Mucosa of descending colon (tissue), 3 donors: ENCODE measurements around the gene ZNF217. TPM values are rescaled to one million over a fixed set of nuclear protein-coding genes. Genes with fewer than 3 reads are reported as not detected.
"Not testable (repeated sequence)": the region's sequence is repeated elsewhere in the genome, so short reads cannot be mapped to it uniquely, and the experiment has no call there.

Source experiments
- ATAC-seq: fragments of 200-7000 bp; cut with Tn5 transposase; one replicate; pipeline ENCODE4 v1.9.1; 2020; ENCODE audit warnings: mild to moderate bottlenecking, moderate library complexity
- DNase-seq, 3 donors: peaks; one replicate each; pipeline ENCODE4 v3.0.0-alpha.2; 2020
- H3K36me3 ChIP-seq: fragments of 200-600 bp; one replicate; pipeline ENCODE4 v1.8.0; 2021; ENCODE audit warnings: low read depth, mild to moderate bottlenecking
- H3K4me1 ChIP-seq: fragments of 200-600 bp; one replicate; pipeline ENCODE4 v1.8.0; 2021; ENCODE audit warnings: low read depth, mild to moderate bottlenecking
- H3K4me3 ChIP-seq: fragments of 200-600 bp; one replicate; pipeline ENCODE4 v1.8.0; 2021; ENCODE audit warnings: mild to moderate bottlenecking
- H3K9me3 ChIP-seq: fragments of 200-600 bp; one replicate; pipeline ENCODE4 v1.8.0; 2021; ENCODE audit warnings: mild to moderate bottlenecking
- CTCF ChIP-seq: fragments of 200-600 bp; IDR thresholded peaks from one replicate; pipeline ENCODE4 v1.8.0; 2022; ENCODE audit warnings: antibody characterized with exemption, mild to moderate bottlenecking
- intact Hi-C, 2 donors: fragments of 100-400 bp; cut with DNase I in 1 of 2; cut with micrococcal nuclease in 1 of 2; formaldehyde crosslinking; loops; one replicate each; pipeline versions ENCODE4 v1.11.0 to v1.11.1; 2022; cut with DNase I, micrococcal nuclease
- total RNA-seq, 3 donors: library from RNA; stranded (reverse); fragmentation: NEBNext Ultra II Directional in 2 of 3; extraction: Animal tissue kit (Norgen Biotek cat#: 25700) in 2 of 3; gene quantifications; one replicate each; pipeline versions ENCODE4 v1.2.1 to v1.2.4, GENCODE V29; 2021 to 2023
- donor health status: DM: no; HTN: no; CAD: no; lungs with moderate emphysema.
- donor health status: DM: no; HTN: no; CAD: no.
- donor health status: DM: no; HTN: yes; CAD: no.

The ZNF217 gene
- total RNA-seq, 3 donors from 2014 or later, result 38.9 to 79.8 (median 78.2) TPM

DNA sequence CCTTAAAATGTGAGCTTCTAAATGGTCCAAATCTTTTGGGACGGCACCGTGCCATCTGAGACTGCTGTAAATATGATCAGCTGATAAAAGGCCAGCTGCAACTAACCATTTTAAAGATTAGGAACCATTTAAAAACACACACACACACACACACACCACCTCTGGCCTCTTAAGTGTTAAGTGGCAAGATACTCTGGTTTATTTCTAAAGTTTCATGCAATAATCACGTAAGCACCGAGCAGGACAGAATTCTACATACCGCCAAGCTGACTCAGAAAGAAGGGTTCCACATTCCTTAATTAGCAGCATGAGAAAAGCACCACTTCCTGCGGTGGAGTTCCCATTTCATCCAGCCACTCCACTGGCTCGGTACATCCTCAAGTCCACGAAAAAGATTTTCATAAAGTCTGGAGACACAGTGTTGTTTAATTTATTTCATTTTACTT, 17.8 kb upstream of the ZNF217 start:
- no peak for TF ChIP-seq CTCF
- DNase-seq (no peak), ATAC-seq (peak; percentile 34)
- Histone ChIP-seq H3K9me3 (no peaks in the 10 kb centered on the region), H3K4me1 (peaks cover 13% of the 10 kb centered on the region), H3K4me3 (no peak overlapping the region), H3K36me3 (no peaks in the 10 kb centered on the region)
- intact Hi-C loops, result no loop called here

- ATAC-seq, result peak; percentile 77
- intact Hi-C loops, result no loop called here
- Histone ChIP-seq H3K9me3 (no peaks in the 10 kb centered on the region), H3K36me3 (no peaks in the 10 kb centered on the region), H3K4me3 (no peak overlapping the region), H3K4me1 (peaks cover 13% of the 10 kb centered on the region)
- DNase-seq, result peak; percentile 74 to 82 (median 76)
- TF ChIP-seq CTCF, result no peak
Measured at GRCh38 chr20:53609491-53610445, 16.1 kb upstream of the ZNF217 start.

GRCh38 chr20:53608456-53609452, 15.1 kb upstream of the ZNF217 start:
- TF ChIP-seq CTCF, result no peak
- ATAC-seq, result peak; percentile 63
- DNase-seq, result peak in 2 of 3 donors; percentile 60 to 76
- Histone ChIP-seq H3K4me1 (peaks cover 13% of the 10 kb centered on the region), H3K4me3 (no peak overlapping the region), H3K9me3 (no peaks in the 10 kb centered on the region), H3K36me3 (no peaks in the 10 kb centered on the region)
- intact Hi-C loops, result no loop called here

DNA sequence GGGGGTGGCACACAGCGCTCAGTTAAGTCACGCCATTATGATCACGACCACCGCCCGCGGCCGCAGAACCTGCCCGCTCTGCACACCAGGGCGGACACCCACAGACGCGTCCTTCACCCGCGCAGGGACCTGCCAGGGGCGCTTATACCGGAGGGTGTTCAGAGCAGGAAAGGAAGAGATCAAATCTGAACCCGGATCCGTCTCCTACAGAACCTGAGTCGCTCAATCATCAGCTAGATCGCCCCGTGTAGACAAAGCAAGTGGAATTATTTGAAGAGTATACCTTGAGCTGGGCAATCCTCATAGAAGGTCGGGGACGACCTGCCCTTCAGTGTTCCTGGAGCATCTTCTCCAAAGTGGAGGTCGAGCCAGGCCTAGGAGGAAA, 14.4 kb upstream of the ZNF217 start:
- no peak for TF ChIP-seq CTCF
- intact Hi-C loops, result no loop called here
- Histone ChIP-seq H3K4me3 (no peak overlapping the region), H3K36me3 (no peaks in the 10 kb centered on the region), H3K4me1 (peaks cover 13% of the 10 kb centered on the region), H3K9me3 (no peaks in the 10 kb centered on the region)
- peak in 1 of 3 donors; percentile 66 for DNase-seq
- no peak for ATAC-seq

- no peaks in the 10 kb centered on the region for H3K9me3 ChIP-seq
- intact Hi-C loops, result no loop called here
- peaks cover 9% of the 10 kb centered on the region for H3K4me1 ChIP-seq
- no peaks in the 10 kb centered on the region for H3K36me3 ChIP-seq
- ATAC-seq (no peak), DNase-seq (no peak)
- TF ChIP-seq CTCF, result no peak
- H3K4me3 ChIP-seq, result no peak overlapping the region
Measured at GRCh38 chr20:53606364-53606985, 12.8 kb upstream of the ZNF217 start.

DNA sequence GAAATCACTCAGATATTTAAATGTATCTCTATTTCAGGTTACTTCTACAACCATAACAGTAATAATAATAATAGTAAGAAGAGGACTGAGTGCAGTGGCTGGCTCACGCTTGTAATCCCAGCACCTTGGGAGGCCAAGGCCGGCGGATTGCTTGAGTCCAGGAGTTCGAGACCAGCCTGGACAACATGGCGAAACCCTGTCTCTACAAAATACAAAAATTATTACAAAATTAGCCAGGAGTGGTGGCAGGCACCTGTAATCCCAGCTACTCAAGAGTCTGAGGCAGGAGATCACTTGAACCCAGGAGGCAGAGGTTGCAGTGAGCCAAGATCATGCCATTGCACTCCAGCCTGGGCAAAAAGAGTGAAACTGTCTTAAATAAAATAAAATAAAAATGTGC, 11.8 kb upstream of the ZNF217 start:
- H3K4me1 ChIP-seq, H3K36me3 ChIP-seq, DNase-seq, H3K9me3 ChIP-seq, ATAC-seq, intact Hi-C loops, H3K4me3 ChIP-seq: not testable (repeated sequence)

DNA sequence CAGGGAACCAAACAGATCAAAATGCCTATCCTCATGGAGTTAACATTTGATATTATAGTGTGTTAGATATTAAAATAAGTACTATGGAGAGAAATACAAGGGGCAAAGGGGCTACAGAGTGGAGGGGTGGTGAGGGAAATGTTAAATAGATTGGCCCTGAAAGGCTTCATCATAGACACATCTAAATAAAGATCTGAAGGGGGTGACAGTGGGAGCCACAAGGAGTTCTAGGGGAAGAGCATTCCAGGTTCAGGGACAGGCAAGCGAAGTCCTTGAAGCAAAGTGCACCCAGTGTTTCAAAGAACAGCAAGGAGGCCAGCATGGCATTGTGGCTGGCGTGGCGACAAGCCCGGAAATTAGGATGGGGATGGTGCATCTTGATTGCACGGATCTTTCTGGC, 11.2 kb upstream of the ZNF217 start:
- H3K9me3 ChIP-seq, ATAC-seq, intact Hi-C loops, H3K36me3 ChIP-seq, H3K4me1 ChIP-seq, DNase-seq, H3K4me3 ChIP-seq: not testable (repeated sequence)
